Mucosa of descending colon (tissue), 3 donors: ENCODE measurements around the gene ZBTB25. TPM values are rescaled to one million over a fixed set of nuclear protein-coding genes. Genes with fewer than 3 reads are reported as not detected.

Experiments
- ATAC-seq: fragments of 200-7000 bp; cut with Tn5 transposase; one replicate; pipeline ENCODE4 v1.9.1; 2020; ENCODE audit warnings: mild to moderate bottlenecking, moderate library complexity
- DNase-seq, 3 donors: peaks; one replicate each; pipeline ENCODE4 v3.0.0-alpha.2; 2020
- H3K36me3 ChIP-seq: fragments of 200-600 bp; one replicate; pipeline ENCODE4 v1.8.0; 2021; ENCODE audit warnings: low read depth, mild to moderate bottlenecking
- H3K4me1 ChIP-seq: fragments of 200-600 bp; one replicate; pipeline ENCODE4 v1.8.0; 2021; ENCODE audit warnings: low read depth, mild to moderate bottlenecking
- H3K4me3 ChIP-seq: fragments of 200-600 bp; one replicate; pipeline ENCODE4 v1.8.0; 2021; ENCODE audit warnings: mild to moderate bottlenecking
- H3K9me3 ChIP-seq: fragments of 200-600 bp; one replicate; pipeline ENCODE4 v1.8.0; 2021; ENCODE audit warnings: mild to moderate bottlenecking
- intact Hi-C, 2 donors: fragments of 100-400 bp; cut with DNase I in 1 of 2; cut with micrococcal nuclease in 1 of 2; formaldehyde crosslinking; loops; one replicate each; pipeline versions ENCODE4 v1.11.0 to v1.11.1; 2022; cut with DNase I, micrococcal nuclease
- total RNA-seq, 3 donors: library from RNA; stranded (reverse); fragmentation: NEBNext Ultra II Directional in 2 of 3; extraction: Animal tissue kit (Norgen Biotek cat#: 25700) in 2 of 3; gene quantifications; one replicate each; pipeline versions ENCODE4 v1.2.1 to v1.2.4, GENCODE V29; 2021 to 2023
- TF ChIP-seq, protein P1 (sequence below): fragments of 200-600 bp; IDR thresholded peaks from one replicate; pipeline ENCODE4 v1.8.0; 2022; ENCODE audit warnings: antibody characterized with exemption, mild to moderate bottlenecking
- donor health status: DM: no; HTN: no; CAD: no; lungs with moderate emphysema.
- donor health status: DM: no; HTN: no; CAD: no.
- donor health status: DM: no; HTN: yes; CAD: no.

Gene ZBTB25
- total RNA-seq, 3 donors from 2014 or later = 6.1 to 14.4 (median 7.2) TPM

DNA sequence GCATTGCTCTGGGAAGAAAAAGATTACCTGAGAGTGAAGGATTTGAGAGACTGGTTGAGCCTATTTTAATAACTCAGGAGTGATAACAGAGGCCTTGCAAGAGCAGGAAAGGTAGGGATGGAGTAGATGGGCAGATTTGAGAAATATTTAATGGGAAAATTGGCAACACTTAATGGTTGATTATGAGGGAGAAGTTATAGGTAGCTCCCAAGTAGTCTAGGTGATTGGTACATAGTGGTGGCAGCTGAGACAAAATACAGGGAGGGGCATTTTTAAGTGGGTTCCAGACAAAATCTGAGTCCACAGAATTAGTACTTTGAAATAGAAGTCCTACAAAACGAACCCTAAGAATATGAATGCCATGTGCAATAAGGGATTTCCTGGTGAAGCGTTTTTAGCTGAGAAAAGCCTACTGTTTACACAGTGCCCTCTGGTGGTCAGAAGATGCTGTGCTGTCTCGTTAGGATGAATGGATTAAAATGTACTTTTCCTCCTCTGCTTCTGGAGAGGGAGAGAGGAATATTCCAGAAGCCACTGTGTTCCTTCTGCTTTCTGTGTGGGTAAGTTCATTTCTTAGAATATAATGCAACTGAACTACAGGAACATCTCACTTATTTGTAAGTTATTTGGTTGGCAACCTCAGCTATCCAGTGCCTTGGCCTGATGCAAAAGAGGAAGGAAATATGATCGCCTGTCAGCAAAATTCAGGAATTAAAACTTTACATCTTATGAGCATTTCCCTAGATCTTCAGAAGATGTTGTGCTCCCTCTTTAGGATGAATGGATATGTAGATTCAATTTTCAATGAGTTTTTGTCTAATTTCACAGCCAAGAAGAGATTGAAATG lies 7.4 kb upstream of the ZBTB25 start:
- Histone ChIP-seq H3K9me3 (no peaks in the 10 kb centered on the region), H3K4me3 (no peak overlapping the region), H3K36me3 (no peaks in the 10 kb centered on the region), H3K4me1 (peaks cover 41% of the 10 kb centered on the region)
- intact Hi-C loops = no loop called here
- peak in 1 of 3 donors; percentile 93 for DNase-seq
- peak; percentile 87 for ATAC-seq
- TF ChIP-seq, protein P1, sequence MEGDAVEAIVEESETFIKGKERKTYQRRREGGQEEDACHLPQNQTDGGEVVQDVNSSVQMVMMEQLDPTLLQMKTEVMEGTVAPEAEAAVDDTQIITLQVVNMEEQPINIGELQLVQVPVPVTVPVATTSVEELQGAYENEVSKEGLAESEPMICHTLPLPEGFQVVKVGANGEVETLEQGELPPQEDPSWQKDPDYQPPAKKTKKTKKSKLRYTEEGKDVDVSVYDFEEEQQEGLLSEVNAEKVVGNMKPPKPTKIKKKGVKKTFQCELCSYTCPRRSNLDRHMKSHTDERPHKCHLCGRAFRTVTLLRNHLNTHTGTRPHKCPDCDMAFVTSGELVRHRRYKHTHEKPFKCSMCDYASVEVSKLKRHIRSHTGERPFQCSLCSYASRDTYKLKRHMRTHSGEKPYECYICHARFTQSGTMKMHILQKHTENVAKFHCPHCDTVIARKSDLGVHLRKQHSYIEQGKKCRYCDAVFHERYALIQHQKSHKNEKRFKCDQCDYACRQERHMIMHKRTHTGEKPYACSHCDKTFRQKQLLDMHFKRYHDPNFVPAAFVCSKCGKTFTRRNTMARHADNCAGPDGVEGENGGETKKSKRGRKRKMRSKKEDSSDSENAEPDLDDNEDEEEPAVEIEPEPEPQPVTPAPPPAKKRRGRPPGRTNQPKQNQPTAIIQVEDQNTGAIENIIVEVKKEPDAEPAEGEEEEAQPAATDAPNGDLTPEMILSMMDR = peak; percentile 86

GRCh38 chr14:64509036-64509435 lies 5.4 kb upstream of the ZBTB25 start:
- Histone ChIP-seq H3K9me3 (no peaks in the 10 kb centered on the region), H3K36me3 (no peaks in the 10 kb centered on the region), H3K4me1 (peaks cover 34% of the 10 kb centered on the region), H3K4me3 (no peak overlapping the region)
- intact Hi-C loops = no loop called here
- DNase-seq (no peak), ATAC-seq (no peak)
- TF ChIP-seq, protein P1 = no peak

DNA sequence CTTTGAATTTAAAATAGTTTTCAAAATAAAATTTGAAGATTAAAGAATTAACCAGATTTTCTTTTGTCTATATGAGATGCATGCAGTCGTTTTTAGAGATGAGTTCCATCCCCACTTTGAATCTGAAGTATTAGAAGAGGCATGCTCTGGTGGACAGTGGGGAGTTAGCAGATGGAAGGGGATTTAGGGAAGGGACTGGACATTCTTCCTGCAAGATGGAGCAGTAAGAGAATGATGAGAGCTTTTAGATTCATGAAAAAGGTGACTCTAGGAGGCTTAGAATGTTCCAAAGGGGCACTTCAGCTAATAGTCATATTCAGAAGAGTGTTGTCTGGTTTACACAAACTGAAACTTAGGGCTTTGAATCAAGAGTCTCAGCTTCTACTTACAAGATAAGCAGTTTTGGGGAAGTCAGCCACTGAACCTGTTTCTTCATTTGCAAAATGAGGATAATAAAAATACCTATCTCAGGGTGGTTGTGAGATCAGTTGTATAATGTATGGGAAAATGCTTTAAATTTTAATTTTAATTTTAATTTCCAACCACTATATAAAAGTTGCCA lies 4.7 kb upstream of the ZBTB25 start:
- H3K36me3 ChIP-seq = no peaks in the 10 kb centered on the region
- intact Hi-C loops = no loop called here
- ATAC-seq = no peak
- H3K4me1 ChIP-seq = peaks cover 34% of the 10 kb centered on the region
- no peaks in the 10 kb centered on the region for H3K9me3 ChIP-seq
- TF ChIP-seq, protein P1 = no peak
- DNase-seq = no peak
- no peak overlapping the region for H3K4me3 ChIP-seq

- Histone ChIP-seq H3K9me3 (no peaks in the 10 kb centered on the region), H3K36me3 (no peaks in the 10 kb centered on the region), H3K4me3 (no peak overlapping the region), H3K4me1 (peaks cover 38% of the 10 kb centered on the region)
- ATAC-seq (no peak), DNase-seq (no peak)
- intact Hi-C loops = no loop called here
- TF ChIP-seq, protein P1 = no peak
Measured at GRCh38 chr14:64507376-64508156, 3.9 kb upstream of the ZBTB25 start.

GRCh38 chr14:64506721-64507120 lies 3.1 kb upstream of the ZBTB25 start:
- Histone ChIP-seq H3K9me3 (no peaks in the 10 kb centered on the region), H3K36me3 (no peaks in the 10 kb centered on the region), H3K4me1 (peaks cover 46% of the 10 kb centered on the region), H3K4me3 (no peak overlapping the region)
- DNase-seq = no peak
- TF ChIP-seq, protein P1 = no peak
- ATAC-seq = no peak
- intact Hi-C loops = no loop called here
